HG02623 (cell line): ENCODE measurements around the gene AKT2.

ENCODE experiments used
- ATAC-seq: cut with Tn5 transposase; IDR thresholded peaks from one replicate; pipeline ENCODE4 v1.9.1; 2021; ENCODE audit warnings: moderate library complexity; ENCODE audit not compliant: unreplicated experiment

Gene AKT2

DNA sequence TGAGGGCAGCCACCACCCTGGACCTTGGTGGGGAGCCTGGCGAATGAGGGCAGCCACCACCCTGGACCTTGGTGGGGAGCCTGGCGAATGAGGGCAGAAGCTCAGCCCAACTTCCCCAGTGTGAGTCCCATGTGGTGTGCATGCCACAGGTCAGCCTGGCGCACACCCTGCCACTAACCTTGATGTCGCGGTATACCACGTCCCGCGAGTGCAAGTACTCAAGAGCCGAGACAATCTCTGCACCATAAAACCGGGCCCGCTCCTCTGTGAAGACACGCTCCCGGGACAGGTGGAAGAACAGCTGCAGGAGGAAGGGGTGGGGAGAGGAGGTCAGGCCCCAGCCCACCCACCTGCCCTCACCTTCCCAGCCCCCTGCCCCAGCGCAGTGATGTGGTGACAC, 47.4 kb downstream of the AKT2 start:
- no peak for ATAC-seq

DNA sequence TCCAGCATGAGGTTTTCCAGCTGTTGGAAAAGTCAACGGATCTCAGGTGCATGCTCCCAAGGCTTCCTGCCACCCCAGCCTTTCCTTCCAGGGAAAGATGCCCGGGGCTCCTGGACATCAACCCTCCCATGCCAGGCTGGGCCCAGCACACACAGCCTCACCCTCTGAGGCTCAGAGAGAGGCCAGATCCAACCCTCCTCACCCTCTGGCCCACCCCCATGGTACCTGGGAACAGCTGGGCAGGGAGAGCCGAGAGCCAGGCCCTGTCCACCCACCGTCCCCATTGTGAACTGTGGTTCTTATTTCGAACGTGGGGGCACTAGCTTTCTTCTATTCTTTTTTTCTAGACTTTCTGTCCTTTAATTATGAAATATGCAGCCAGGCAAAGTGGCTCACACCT, 48.8 kb downstream of the AKT2 start:
- ATAC-seq: no peak

DNA sequence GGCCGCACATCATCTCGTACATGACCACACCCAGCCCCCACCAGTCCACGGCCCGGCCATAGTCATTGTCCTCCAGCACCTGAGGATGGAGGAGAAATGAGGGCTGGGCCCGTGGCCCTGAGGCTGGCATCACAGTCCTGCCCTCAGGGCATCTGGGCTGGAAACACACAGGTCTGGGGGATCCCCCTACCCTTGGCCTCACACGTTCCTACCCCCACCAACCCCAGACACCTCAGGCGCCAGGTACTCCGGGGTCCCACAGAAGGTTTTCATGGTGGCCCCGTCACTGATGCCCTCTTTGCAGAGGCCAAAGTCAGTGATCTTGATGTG, 49.2 kb downstream of the AKT2 start:
- ATAC-seq: no peak

DNA sequence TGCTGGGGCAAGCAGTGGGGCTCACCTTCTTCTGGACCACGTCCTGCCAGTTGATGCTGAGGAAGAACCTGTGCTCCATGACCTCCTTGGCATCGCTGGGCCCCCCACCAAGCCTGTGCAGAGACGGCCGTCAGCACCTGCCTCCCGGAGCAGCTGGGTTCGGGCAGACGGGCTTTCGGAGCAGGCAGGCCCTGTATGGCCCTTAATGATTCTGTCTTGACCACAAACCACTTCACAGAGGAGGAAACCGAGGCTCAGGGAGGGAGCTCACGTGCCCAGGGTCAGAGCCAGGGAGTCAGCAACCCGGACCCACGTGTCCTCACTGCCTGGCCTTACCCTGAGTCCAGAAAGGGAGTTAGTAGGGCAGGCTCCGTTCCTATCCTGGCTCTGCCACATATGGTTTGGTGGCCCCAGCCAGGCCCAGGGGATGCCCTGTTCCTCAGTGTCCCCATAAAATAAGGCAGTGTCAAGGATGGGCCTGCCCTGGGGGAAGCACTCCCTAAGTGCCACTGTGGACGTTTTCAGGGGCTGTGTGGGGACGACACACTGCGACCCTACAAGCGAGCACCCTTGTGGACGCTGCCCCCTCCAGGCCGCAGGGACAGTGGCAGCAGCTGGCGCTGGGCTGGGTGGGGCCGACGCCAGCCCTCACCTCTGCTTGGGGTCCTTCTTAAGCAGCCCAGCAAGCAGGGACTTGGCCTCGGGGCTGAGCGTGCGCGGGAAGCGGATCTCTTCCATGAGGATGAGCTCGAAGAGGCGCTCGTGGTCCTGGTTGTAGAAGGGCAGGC, 49.7 kb downstream of the AKT2 start:
- no peak for ATAC-seq

- ATAC-seq: no peak
Observed at GRCh38 chr19:40234429-40235237, 50.5 kb downstream of the AKT2 start.

DNA sequence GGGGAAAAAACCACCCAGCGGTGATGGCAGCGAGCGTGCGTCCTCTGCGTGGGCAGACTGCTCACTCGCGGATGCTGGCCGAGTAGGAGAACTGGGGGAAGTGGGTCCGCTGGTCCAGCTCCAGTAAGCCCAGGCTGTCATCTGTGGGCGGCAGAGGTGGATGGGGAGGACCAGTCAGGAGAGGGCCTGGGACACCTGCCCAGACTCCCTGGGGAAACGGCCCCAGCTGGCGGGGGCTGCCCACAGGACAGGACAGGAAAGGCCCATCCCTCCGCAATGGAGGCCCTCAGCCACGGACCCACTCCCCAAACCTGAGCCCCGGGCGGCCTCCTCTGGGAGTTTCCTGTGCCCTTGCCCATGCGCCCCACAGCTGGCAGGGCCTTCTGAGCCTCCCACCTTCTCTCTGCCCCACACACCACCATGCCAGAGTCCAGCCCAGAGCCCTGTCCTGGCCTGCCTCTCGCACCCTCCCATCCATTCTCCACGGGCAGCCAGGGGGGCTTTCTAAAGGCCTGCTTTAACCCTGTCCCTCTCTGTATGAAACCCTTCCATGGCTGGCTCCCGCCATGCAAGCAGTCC, 51.2 kb downstream of the AKT2 start:
- ATAC-seq: no peak

DNA sequence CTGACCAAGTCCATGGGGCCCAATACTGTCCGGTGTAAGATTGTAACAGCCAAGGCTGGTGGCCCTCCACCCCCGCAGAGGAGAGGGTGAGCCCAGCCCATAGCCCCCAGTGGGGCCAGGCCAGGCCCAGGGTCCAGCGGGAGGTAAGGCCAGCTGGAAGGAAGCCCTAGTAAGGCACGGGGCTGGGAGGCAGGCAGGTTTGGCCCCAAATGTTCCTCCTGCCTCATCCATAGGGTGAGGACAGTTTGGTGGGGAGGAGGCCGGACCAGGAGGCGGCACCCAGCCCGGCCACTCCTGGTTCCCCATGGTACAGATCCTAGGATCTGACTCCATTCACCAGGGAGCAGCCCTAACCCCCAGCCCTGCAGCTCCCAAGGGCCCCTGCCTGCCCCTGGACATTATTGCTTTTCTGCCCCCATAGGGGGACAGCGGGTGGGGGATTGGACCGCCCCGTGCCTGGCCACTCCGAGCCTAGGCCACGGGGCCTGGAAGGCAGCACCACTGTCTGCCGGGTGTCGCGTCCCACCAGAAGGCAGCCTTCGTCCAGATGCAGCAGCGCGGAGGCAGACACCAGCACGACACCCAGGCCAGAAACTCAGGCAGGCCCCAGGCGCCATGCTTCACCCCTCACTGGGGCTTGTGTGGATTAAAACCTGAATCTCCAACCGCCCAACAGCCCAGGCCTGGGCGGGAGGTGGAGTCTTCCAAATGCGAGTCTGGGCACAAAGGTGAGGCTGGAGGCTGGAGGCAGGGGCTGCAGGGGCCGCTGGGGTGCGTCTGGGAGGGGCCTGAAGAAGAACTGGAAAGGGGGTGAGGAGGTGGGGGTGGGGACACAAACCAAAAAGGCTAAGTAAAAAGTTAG, 52.0 kb downstream of the AKT2 start:
- no peak for ATAC-seq

GRCh38 chr19:40232479-40232878, 52.7 kb downstream of the AKT2 start:
- ATAC-seq: no peak

GRCh38 chr19:40231544-40232424, 53.4 kb downstream of the AKT2 start:
- ATAC-seq: no peak

DNA sequence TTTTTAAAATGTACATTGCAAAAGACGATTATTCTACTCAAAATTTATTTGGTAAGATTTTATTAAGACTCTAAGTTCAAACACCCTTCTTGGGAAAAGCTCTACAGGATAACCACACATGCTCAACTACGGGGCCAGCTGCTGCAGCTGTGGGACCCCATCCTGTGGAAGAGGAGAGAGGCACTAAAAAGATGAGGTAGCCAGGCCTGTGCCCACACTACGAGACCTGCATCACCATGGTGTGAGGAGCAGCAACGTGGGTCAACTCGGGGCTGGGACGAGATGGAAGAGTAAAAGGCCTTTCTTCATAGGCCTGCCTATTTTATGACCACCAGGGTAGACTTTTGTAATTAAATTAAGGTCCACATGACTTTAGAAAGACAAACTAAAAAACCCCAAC, 54.1 kb downstream of the AKT2 start:
- no peak for ATAC-seq

GRCh38 chr19:40229926-40230417, 55.2 kb downstream of the AKT2 start:
- no peak for ATAC-seq

- no peak for ATAC-seq
Observed at GRCh38 chr19:40229484-40229883, 55.7 kb downstream of the AKT2 start.

DNA sequence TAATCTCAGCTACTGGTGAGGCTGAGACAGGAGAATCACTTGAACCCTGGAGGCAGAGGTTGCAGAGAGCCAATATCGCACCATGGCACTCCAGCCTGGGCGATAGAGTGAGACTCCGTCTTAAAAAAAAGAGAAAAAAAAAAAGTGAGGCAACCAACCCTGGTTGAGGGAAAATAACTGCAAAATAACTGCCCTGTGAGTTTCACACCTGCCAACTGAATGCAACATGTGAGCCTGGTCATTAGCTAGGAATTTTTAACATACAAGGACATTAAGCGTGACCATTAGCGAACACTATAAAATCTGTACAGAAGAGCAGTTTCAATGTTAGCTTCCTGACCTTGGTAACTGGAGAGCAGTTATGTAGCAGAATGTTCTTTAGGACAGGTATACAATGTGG, 56.3 kb downstream of the AKT2 start:
- ATAC-seq: no peak

GRCh38 chr19:40228346-40228745, 56.8 kb downstream of the AKT2 start:
- no peak for ATAC-seq

DNA sequence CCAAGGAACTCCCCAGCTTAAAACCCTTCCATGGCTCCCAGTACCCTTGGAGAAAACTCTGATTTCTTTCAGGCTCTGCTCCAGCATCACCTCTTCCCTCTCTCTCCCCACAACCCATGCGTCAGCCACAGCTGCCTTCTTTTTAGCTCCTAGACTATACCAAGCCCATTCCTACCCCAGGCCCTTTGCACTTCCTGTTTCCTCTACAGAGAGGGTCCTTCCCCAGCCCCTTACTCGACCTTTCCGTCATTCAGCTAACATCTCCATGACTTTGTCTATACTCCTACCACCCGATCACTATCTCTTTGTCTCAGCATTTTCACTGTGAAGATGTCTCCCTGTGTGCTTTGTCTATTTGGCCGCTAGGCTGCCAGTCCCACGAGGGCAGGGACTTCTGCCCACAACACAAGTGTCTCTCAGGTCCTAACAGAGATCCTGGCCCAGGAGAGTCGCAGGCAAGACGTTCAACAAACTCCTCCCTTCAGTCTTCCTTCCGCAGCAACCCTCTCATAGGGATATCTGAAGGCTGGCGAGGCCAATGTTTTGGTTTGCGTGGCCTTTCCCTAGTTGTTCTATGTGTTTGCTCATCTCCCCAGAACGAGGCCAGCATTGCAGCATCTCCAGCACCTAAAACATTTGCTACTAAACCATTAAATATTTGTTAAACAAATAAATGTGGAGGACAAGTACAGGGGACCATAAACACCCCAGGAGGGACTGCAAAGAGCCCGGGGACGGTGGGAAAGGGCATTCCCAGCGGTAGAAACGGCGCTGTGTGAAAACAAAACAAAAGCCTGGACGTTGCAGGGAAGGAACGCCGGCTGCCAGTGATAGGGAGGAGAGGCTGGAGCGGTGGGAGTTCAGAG, 59.5 kb downstream of the AKT2 start:
- ATAC-seq: no peak

DNA sequence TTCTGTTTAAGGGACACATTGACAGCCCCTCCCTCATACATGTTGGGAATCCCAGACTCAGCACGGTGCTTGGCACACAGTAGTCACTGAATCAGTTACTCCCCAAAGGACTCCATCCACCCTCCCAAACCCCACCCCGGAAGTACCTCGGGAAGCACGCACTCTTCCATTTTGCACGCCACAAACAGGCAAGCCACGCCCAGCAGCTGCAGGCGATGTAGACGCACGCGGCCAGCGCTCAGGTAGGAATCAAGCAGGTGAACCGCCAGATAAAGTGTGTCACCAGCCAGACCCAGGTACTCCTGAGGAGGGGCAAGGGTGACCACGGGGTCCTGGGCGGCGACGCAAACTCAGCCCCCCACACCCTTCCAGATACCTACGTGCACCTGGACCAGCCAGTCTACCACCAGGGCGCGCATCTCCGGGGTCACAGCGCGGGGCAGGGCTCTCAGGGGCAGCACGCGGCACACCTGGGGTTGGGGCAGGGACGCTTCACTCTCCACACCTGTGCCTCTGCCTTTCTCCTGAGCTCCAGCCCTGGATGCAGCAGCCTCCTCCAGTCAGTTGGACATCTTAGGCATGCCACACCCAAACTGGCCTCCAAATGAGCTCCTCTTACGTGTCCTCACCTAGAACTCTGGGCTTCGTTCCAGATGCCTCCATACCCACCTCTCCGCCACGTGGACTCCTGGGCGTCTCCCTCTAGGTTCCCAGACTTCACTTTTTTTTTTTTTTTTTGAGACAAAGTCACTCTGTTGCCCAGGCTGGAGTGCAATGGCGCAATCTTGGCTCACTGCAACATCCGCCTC, 60.6 kb downstream of the AKT2 start:
- ATAC-seq: no peak

GRCh38 chr19:40223135-40223822, 61.9 kb downstream of the AKT2 start:
- no peak for ATAC-seq
